Stimulated activated CD4-positive, alpha-beta T cell treated with anti-CD3 and anti-CD28 coated beads, Interleukin-4, amount 100 ng/mL, for 1 hour (primary cell): ENCODE results near the gene DPP6.

ENCODE experiments used
- DNase-seq: peaks from one replicate; pipeline ENCODE4 v3.0.0-alpha.2; 2020

DPP6 gene

GRCh38 chr7:154475864-154476263 lies 423.7 kb downstream of the DPP6 start:
- no peak for DNase-seq

DNA sequence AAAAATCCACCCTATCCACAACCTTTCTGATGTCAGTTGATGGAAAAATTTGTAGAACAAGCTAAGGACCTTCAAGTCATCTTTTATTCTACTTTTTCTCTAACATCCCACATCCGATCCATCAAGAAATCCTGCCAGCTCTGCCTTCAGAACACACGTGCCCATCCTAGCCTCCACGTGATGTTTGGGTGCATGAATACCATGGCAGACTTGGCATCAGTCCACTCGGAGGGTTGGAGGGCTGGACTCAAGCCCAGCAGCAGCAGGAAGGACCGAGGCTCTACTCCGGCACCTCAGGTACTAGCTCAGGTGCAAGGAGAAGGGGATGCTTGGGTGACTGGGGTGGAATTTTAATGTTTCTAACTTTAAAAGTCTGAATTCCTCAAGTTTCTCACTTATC lies 428.6 kb downstream of the DPP6 start:
- DNase-seq = no peak

DNA sequence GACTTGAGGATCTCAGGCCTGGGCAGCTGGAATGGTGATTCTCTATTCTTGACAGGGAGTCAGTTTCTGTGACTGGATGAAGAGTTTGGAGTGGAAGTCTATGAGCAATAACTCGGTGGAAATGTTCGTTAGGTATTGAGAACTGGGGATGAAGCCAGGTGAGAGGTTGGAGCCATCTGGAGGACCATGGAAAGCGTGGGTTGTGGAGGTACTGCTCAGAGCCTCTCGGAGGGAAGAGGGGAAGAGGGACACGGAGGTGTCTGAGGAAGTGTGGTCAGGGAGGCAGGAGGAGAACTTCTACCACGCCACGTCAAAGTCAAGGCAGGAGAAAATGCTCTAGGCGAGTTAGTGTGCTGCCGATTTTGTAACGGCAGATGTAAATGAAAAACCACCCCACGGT lies 430.7 kb downstream of the DPP6 start:
- no peak for DNase-seq

DNA sequence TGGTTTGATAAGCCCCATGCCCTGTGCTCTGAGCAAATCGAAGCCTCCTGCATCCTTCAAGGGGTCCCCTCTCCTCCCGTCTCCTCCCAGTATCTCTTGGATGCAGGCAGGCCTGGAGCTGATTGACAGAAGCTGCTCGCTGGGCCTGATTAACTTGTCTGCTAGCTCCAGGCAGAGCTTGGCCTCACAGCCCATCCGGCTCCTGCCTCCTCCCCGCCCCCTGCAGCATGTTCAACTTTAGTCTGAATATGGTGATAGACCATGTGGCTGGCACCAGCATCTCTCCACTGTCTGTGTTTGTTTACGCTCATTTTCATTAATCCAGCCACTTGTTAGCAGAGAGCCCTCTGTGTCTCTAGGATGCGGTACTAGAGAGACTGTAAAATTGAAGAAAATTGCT lies 432.2 kb downstream of the DPP6 start:
- DNase-seq = no peak

DNA sequence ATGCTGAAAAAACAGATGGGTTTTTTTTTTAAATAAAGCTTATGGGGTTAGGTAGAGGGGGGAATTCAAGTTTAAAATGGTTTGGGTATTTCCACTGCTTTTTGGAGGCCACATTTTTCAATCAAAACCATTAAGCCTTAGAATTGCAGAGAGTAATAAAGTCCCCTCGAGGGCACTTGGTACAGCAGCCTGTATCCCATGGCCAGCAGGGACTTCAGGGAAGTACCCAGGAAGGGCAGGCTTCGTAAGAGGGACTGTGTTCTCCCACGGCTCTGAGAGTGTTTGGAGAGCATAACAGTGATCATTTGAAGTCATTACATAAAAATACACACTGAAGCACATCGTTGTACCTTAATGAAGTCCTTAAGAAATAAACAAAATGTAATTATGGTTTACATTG lies 432.7 kb downstream of the DPP6 start:
- no peak for DNase-seq

DNA sequence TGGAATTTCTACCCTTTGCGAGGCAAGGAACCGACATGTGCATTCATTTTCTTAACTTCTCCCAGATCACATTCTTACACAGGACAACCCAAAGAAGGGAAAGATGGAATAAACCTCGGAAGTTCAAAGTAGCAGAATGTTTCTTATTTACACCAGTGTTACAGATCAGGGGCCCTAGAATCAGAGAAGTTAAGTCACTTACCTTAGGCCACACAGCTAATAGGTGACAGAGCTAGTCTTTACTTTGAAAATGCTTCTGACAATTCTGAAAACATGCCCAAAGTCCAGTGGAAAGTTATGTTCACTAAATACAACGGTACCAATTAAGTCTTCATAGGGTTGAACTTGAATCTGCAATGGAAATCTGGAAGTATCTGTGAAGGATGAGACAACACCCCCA lies 437.7 kb downstream of the DPP6 start:
- no peak for DNase-seq

DNA sequence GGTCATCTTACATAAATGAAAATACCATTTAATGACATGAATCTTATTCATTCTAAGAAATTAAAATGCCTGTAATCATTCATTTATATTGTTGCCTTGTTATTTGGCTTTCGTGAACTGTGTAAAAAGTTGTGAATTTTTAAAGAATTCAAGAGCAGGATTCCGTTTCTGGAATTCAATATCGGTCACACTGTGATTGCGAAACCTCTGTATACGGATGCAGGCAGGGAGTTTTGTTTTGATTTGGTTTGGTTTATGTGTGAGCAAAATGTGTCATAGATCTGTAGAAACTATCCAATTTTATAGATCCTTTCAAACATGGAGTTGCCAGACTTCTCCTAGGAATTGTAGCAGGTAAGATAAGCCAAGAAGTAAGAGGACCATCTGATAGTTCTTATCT lies 441.4 kb downstream of the DPP6 start:
- no peak for DNase-seq

DNA sequence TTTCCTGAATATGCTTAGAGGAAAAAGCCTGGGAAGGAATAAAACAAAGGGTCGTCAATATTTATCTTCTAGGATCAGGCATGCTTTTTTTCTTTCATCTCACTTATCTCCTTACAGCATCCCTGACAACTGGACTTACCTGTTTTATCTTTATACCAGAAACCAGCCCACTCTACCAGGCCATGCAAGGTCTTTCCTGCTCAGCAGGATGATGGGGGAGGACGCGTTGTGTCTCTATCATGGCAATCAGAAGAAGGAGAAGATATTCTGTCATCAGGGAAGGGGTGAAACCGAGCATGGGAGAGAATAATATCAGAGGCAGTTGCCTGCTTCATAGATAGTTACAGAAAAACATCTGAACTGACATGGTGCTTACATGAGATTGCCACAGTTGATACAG lies 445.6 kb downstream of the DPP6 start:
- DNase-seq = no peak

DNA sequence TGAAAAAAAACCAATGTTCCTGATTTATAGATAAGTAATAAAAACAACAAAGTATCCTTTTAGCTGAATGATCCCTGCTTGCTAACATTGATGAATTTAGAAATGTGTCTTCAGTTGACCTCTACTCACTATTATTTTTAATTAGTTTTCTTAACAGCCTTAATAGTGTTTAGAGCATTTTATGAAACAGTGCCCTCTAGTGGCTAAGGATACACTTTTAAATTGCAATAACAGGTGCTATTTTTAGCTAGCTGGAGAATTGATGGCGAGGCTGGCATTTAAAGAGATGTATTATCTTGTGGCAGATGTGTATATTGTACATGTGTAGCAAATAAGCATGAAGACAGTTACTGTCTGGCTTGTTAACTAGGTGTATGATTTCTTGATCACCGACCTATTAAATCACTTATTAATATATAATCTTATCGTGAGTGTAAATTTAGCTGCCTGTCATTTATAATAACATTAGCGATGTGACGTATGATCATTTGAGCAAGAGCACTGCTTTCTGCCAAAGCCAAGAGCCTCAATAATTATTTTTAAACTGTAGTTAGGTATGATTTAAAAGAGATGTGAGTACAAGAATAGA lies 451.9 kb downstream of the DPP6 start:
- no peak for DNase-seq

GRCh38 chr7:154504918-154505317 lies 452.7 kb downstream of the DPP6 start:
- no peak for DNase-seq

DNA sequence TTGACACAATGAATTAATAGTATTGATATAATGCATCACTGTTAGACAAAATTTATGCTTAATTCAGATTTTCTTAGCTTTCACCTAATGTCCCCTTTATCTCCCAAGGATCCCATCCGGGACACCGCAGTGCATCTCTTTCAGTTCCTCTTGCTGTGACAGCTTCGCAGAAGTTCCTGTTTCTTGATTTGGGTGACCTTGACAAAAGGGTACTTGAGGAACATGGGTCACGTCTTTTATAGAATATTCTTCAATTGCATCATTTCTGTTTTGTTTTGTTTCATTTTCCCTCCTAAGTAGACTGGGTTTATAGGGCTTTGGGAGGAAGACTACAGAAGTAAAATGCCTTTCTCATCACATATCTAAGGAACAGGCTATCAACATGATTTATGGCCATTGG lies 453.2 kb downstream of the DPP6 start:
- no peak for DNase-seq

- DNase-seq = no peak
Measured at GRCh38 chr7:154509192-154509591, 457.0 kb downstream of the DPP6 start.

- DNase-seq = no peak
Measured at GRCh38 chr7:154512121-154512833, 460.1 kb downstream of the DPP6 start.

GRCh38 chr7:154517768-154518167 lies 465.6 kb downstream of the DPP6 start:
- no peak for DNase-seq

- no peak for DNase-seq
Measured at GRCh38 chr7:154519229-154519628, 467.0 kb downstream of the DPP6 start.

DNA sequence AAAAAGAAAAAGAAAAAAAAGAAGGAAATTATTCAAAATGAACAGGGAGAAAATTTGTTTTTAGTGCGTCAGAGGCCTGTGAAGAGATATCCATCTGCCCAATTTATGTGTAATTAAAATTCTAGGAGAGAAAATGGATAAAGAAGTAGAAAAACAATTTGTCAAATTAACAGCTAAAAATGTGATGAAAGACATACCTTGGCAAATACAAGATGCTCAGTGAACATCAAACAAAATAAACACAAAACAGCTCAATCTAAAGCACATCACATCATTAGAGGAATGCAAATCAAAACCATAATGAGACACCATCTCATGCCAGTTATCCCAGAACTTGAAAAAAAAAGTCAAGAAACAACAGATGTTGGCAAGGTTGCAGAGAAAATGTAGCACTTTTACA lies 477.9 kb downstream of the DPP6 start:
- DNase-seq = no peak

- no peak for DNase-seq
Measured at GRCh38 chr7:154532771-154533170, 480.6 kb downstream of the DPP6 start.

DNA sequence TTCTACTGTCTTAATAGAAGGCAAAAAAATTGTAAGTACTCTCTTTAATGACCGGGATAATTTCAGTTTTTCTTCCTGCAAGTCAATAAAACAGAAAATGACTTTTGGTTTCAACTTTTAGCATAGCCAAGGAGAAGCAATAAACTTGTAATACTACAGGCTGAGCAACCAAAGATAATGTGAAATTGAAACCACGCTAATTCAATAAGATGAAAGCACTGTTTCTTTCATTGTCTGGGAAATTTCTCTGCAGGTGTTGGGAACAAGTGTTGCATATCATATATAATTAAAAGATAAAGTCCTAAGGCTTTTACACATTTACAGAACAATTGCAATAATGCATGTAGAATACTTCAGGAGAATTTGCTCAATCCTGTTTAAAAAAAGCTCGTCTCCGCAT lies 488.4 kb downstream of the DPP6 start:
- no peak for DNase-seq

GRCh38 chr7:154541606-154542005 lies 489.4 kb downstream of the DPP6 start:
- no peak for DNase-seq

GRCh38 chr7:154546946-154547587 lies 494.9 kb downstream of the DPP6 start:
- no peak for DNase-seq

- DNase-seq = no peak
Measured at GRCh38 chr7:154553711-154554265, 501.6 kb downstream of the DPP6 start.

DNA sequence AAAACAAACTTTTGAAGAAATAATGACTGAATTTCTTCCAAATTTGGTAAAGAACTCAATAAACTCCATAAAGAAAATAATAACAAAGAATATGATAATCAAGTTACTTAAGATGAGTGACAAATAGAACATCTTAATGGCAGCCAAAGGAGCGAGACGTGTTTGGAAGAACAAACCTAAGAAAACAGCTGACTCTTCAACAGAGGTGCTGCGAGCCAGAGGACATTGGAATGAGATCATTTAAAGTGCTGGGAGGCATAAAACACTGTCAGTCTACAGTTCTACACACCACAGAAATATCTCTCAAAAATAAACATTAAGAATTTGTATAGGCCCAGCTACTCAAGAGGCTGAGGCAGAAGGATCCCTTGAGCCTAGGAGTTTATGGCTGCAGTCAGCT lies 507.3 kb downstream of the DPP6 start:
- DNase-seq = no peak

GRCh38 chr7:154564676-154565075 lies 512.5 kb downstream of the DPP6 start:
- DNase-seq = no peak

DNA sequence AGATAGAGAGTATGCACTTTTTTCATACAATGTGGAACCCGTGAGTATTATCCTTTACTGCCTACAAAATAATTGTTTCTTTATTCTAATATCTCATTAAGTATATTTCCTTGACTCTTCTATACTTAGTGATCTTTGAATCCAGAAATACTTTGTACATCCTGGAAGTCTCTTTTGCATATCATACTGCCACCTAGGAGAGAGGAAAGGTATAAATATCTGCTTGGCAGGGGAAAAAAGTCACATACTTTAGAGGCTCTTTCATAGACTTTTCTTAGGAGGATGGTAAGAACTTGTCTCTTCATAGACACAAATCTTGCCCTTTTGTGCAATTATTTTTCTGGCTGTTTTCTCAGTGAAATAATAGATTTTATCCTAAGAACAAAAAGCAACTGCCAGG lies 514.7 kb downstream of the DPP6 start:
- no peak for DNase-seq
